Measurements from ENCODE around the gene GPX4. TPM values are rescaled to one million over a fixed set of nuclear protein-coding genes. Genes with fewer than 3 reads are reported as not detected.
A peak's percentile ranks its signal among the peaks of the same experiment; 100 is the strongest.

Gene GPX4
- polyA plus RNA-seq: 1,000 to 10,000 TPM in 2 of 3 donors, 100 to 1,000 TPM in 1; 205 to 2,242 (median 1,517) TPM

GRCh38 chr19:1103708-1104310 lies at the start of gene GPX4:
Gene GPX4, plus strand, starts transcription at chr19:1103994. Its CDS starts 50 bp downstream, at chr19:1104044.
- 0 to 1% (median 1%) methylated on average over 63 to 75 of the region's 75 CpGs for WGBS, 3 donors
- H3K27ac ChIP-seq (ENCODE audit: low read depth, low read length): peak within 1 kb of the TSS; percentile 95

GRCh38 chr19:1054102-1055027 lies 49.4 kb upstream of the GPX4 start:
- H3K27ac ChIP-seq (ENCODE audit: low read depth, low read length): no peak overlapping the region
- 92 to 96% (median 94%) methylated on average over 28 of the region's 28 CpGs for WGBS, 3 donors

- no peak overlapping the region for H3K27ac ChIP-seq (ENCODE audit: low read depth, low read length)
- WGBS, 3 donors: 90 to 100% (median 95%) methylated on average over 14 of the region's 14 CpGs
Measured at GRCh38 chr19:1055028-1055425, 48.8 kb upstream of the GPX4 start.

GRCh38 chr19:1055886-1056620 lies 47.7 kb upstream of the GPX4 start:
- no peak overlapping the region for H3K27ac ChIP-seq (ENCODE audit: low read depth, low read length)
- WGBS, 3 donors: 96 to 98% (median 97%) methylated on average over 20 of the region's 20 CpGs

GRCh38 chr19:1057176-1057855 lies 46.5 kb upstream of the GPX4 start:
- 50 to 66% (median 59%) methylated on average over 3 of the region's 3 CpGs for WGBS, 3 donors

GRCh38 chr19:1058112-1058511 lies 45.7 kb upstream of the GPX4 start:
- 91 to 95% (median 94%) methylated on average over 5 of the region's 5 CpGs for WGBS, 3 donors
- no peak overlapping the region for H3K27ac ChIP-seq (ENCODE audit: low read depth, low read length)

More at GRCh38 chr19:1057176-1057855, 46.5 kb upstream of the GPX4 start:
- no peak overlapping the region for H3K27ac ChIP-seq (ENCODE audit: low read depth, low read length)

GRCh38 chr19:1060689-1061088 lies 43.1 kb upstream of the GPX4 start:
- 81 to 87% (median 87%) methylated on average over 5 of the region's 5 CpGs for WGBS, 3 donors

GRCh38 chr19:1061987-1062386 lies 41.8 kb upstream of the GPX4 start:
- 81 to 94% (median 91%) methylated on average over 18 to 20 of the region's 20 CpGs for WGBS, 3 donors
- no peak overlapping the region for H3K27ac ChIP-seq (ENCODE audit: low read depth, low read length)

More at GRCh38 chr19:1060689-1061088, 43.1 kb upstream of the GPX4 start:
- H3K27ac ChIP-seq (ENCODE audit: low read depth, low read length): no peak overlapping the region

GRCh38 chr19:1062387-1063029 lies 41.3 kb upstream of the GPX4 start:
- 80 to 93% (median 89%) methylated on average over 14 to 16 of the region's 17 CpGs for WGBS, 3 donors
- H3K27ac ChIP-seq (ENCODE audit: low read depth, low read length): no peak overlapping the region

GRCh38 chr19:1063030-1063908 lies 40.5 kb upstream of the GPX4 start:
- WGBS, 3 donors: 71 to 92% (median 74%) methylated on average over 36 to 37 of the region's 37 CpGs
- no peak overlapping the region for H3K27ac ChIP-seq (ENCODE audit: low read depth, low read length)

GRCh38 chr19:1063909-1064660 lies 39.7 kb upstream of the GPX4 start:
- 60 to 88% (median 63%) methylated on average over 37 of the region's 37 CpGs for WGBS, 3 donors
- no peak overlapping the region for H3K27ac ChIP-seq (ENCODE audit: low read depth, low read length)

- 7 to 13% (median 8%) methylated on average over 59 to 60 of the region's 60 CpGs for WGBS, 3 donors
- H3K27ac ChIP-seq (ENCODE audit: low read depth, low read length): no peak overlapping the region
Measured at GRCh38 chr19:1064661-1065605, 38.9 kb upstream of the GPX4 start.

GRCh38 chr19:1065606-1066109 lies 38.1 kb upstream of the GPX4 start:
- 51 to 75% (median 60%) methylated on average over 17 of the region's 17 CpGs for WGBS, 3 donors
- no peak overlapping the region for H3K27ac ChIP-seq (ENCODE audit: low read depth, low read length)

- H3K27ac ChIP-seq (ENCODE audit: low read depth, low read length): no peak overlapping the region
- WGBS, 3 donors: 22 to 37% (median 31%) methylated on average over 16 to 17 of the region's 17 CpGs
Measured at GRCh38 chr19:1066251-1066747, 37.5 kb upstream of the GPX4 start.
